Karpas-422 (cell line): ENCODE data around the gene GMCL2. TPM values are rescaled to one million over a fixed set of nuclear protein-coding genes. Genes with fewer than 3 reads are reported as not detected.

ENCODE experiments used
- DNase-seq: peaks from one replicate; pipeline ENCODE4 v3.0.0-alpha.2; 2015
- H2AFZ ChIP-seq: fragments of 200-600 bp; sonication (generic); 2 replicates; pipeline ENCODE4 v1.6.1; 2014; ENCODE audit warnings: antibody characterized with exemption, low read length, mixed read lengths
- H3K27ac ChIP-seq: fragments of 200-600 bp; sonication (generic); 2 replicates; pipeline ENCODE4 v1.5.1; 2014; ENCODE audit warnings: mild to moderate bottlenecking, low read length, moderate library complexity
- H3K27me3 ChIP-seq: fragments of 200-600 bp; sonication (generic); 2 replicates; pipeline ENCODE4 v1.6.1; 2014; ENCODE audit warnings: low read length, mixed read lengths
- H3K36me3 ChIP-seq: fragments of 200-600 bp; sonication (generic); 2 replicates; pipeline ENCODE4 v1.6.1; 2014; ENCODE audit warnings: low read length, mixed read lengths; ENCODE audit not compliant: insufficient read depth
- H3K4me1 ChIP-seq: fragments of 200-600 bp; sonication (generic); 2 replicates; pipeline ENCODE4 v1.6.1; 2014; ENCODE audit warnings: mild to moderate bottlenecking, low read length, mixed read lengths
- H3K4me2 ChIP-seq: fragments of 200-600 bp; sonication (generic); 2 replicates; pipeline ENCODE4 v1.6.1; 2014; ENCODE audit warnings: low read length, low read depth, mild to moderate bottlenecking; ENCODE audit not compliant: poor library complexity, severe bottlenecking
- H3K4me3 ChIP-seq: fragments of 200-600 bp; sonication (generic); 2 replicates; pipeline ENCODE4 v1.5.1; 2014; ENCODE audit warnings: mild to moderate bottlenecking, antibody characterized with exemption, low read length, mixed read lengths
- H3K79me2 ChIP-seq: fragments of 200-600 bp; sonication (generic); 2 replicates; pipeline ENCODE4 v1.6.1; 2014; ENCODE audit warnings: mild to moderate bottlenecking, low read length, mixed read lengths
- H3K9ac ChIP-seq: fragments of 200-600 bp; sonication (generic); 2 replicates; pipeline ENCODE4 v1.6.0; 2014; ENCODE audit warnings: low read length
- H3K9me2 ChIP-seq: fragments of 200-600 bp; sonication (generic), shearing (Covaris generic); replicated peaks from 2 replicates; pipeline ENCODE4 v1.6.0; 2014; ENCODE audit warnings: mild to moderate bottlenecking, low read length, moderate library complexity; ENCODE audit not compliant: insufficient read depth
- H3K9me3 ChIP-seq: fragments of 300-700, 200-600 bp; sonication (generic); 2 replicates; pipeline ENCODE4 v1.6.1; 2014; ENCODE audit warnings: low read length, mixed read lengths
- H4K20me1 ChIP-seq: fragments of 200-600 bp; sonication (generic); 2 replicates; pipeline ENCODE4 v1.6.1; 2014; ENCODE audit warnings: mild to moderate bottlenecking, antibody characterized with exemption, low read length, low read depth; ENCODE audit not compliant: insufficient read depth
- total RNA-seq: library from RNA; depleted of rRNA; stranded (reverse); fragments of >200 nt; shearing (Covaris generic); gene quantifications from 2 replicates; pipeline ENCODE4 v1.2.3, GENCODE V29; 2014; ENCODE audit warnings: low replicate concordance

The GMCL2 gene
- total RNA-seq, 1 experiment from 2014 or later: not detected

DNA sequence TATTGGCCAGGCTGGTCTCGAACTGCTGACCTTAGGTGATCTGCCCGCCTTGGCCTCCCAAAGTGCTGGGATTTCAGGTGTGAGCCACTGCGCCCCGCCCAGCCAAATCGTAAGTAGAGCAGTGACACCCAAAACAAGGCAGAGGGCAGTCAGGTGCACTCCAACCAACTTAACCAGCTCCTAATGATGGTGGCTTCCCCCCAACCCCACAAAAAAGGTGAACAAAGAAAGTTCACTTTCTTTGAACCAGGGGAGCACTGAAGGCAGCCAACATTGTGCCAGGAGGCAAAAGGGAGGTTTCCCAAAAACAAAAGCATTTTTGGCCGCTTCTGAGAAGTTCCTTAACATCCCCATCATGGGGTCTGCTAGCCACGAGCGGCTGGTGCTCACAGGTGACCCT lies 9.6 kb downstream of the GMCL2 start:
- no peak for DNase-seq
- Histone ChIP-seq H3K9ac (no peak overlapping the region), H3K27ac (no peak overlapping the region), H3K9me2 (no peaks in the 10 kb centered on the region), H3K4me1 (no peaks in the 10 kb centered on the region), H2AFZ (no peak overlapping the region), H3K9me3 (no peaks in the 10 kb centered on the region), H3K4me3 (no peak overlapping the region), H3K79me2 (no peaks in the 10 kb centered on the region), H4K20me1 (no peaks in the 10 kb centered on the region), H3K27me3 (peaks cover 2% of the 10 kb centered on the region; the same call in 1 of the 2 replicates), H3K36me3 (no peaks in the 10 kb centered on the region), H3K4me2 (no peak overlapping the region)

DNA sequence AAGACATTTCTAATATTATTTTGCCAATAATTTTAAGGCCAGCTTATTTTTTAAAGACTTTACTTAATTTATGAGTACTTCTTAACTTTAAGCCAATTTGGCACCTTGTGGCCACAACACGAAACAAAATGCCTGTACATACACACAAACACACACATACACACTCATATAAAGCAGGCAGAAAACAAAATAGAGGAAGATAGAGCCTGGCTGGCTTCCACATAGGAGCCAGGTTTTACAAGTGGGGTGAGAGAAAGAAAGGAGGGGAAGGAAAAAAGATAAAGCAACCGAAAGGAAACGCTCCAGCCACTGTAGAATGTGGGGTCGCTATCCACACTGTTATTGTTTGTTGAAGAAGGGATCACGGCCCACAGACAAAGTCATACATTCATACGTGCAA lies 10.4 kb downstream of the GMCL2 start:
- H3K27ac ChIP-seq: no peak overlapping the region
- no peaks in the 10 kb centered on the region for H3K36me3 ChIP-seq
- no peak overlapping the region for H2AFZ ChIP-seq
- no peak overlapping the region for H3K9ac ChIP-seq
- no peaks in the 10 kb centered on the region for H3K79me2 ChIP-seq
- peaks cover 2% of the 10 kb centered on the region; the same call in 1 of the 2 replicates for H3K27me3 ChIP-seq
- no peaks in the 10 kb centered on the region for H3K9me3 ChIP-seq
- no peak overlapping the region for H3K4me2 ChIP-seq
- H3K4me1 ChIP-seq: no peaks in the 10 kb centered on the region
- H3K4me3 ChIP-seq: no peak overlapping the region
- H4K20me1 ChIP-seq: no peaks in the 10 kb centered on the region
- no peaks in the 10 kb centered on the region for H3K9me2 ChIP-seq
- DNase-seq: no peak

DNA sequence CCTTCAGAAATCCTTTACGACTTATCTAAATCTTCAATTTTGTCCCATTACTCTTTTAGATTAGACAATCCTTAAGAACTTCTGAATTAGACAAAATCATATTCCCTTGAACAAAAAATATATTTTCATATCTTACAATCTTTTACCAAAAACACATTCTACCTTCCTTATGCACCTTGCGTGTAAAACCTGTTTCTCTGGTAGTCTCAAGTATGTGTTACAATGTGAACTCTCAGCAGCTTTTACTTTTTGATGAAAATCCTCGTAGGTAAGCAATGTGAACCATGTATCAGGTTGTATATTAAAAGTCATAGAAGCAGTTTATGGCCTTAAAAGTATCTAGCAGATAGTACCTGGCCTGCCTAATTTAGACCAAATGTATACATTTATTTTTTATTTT lies 12.7 kb downstream of the GMCL2 start:
- H2AFZ ChIP-seq: no peak overlapping the region
- no peaks in the 10 kb centered on the region for H4K20me1 ChIP-seq
- no peak for DNase-seq
- H3K4me3 ChIP-seq: no peak overlapping the region
- H3K79me2 ChIP-seq: no peaks in the 10 kb centered on the region
- no peak overlapping the region for H3K4me2 ChIP-seq
- H3K9ac ChIP-seq: no peak overlapping the region
- no peaks in the 10 kb centered on the region for H3K9me3 ChIP-seq
- H3K27me3 ChIP-seq: no peaks in the 10 kb centered on the region
- H3K9me2 ChIP-seq: no peaks in the 10 kb centered on the region
- H3K27ac ChIP-seq: no peak overlapping the region
- H3K36me3 ChIP-seq: no peaks in the 10 kb centered on the region
- no peaks in the 10 kb centered on the region for H3K4me1 ChIP-seq

DNA sequence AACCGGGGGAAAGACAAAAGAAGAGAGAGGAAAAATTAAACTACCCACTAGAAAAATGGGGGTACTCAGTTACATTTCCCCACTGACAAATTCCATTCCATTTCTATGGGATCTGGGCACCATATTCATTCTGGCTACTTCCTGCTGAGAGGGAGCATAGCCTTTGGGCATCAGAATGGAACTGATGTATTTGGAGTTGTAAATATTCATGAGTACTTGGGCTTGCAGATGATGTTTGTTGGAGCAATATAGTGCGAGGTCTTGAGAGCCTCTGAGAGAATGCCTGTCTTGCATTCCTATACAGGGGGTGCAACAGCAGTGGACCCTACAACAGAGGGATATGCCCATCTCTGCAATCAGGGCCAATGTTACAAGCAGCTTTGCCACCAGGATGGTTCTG lies 16.7 kb downstream of the GMCL2 start:
- H3K9me3 ChIP-seq: no peaks in the 10 kb centered on the region
- no peak overlapping the region for H2AFZ ChIP-seq
- no peaks in the 10 kb centered on the region for H4K20me1 ChIP-seq
- no peak overlapping the region for H3K27ac ChIP-seq
- H3K9ac ChIP-seq: no peak overlapping the region
- no peaks in the 10 kb centered on the region for H3K27me3 ChIP-seq
- H3K4me1 ChIP-seq: peaks cover 6% of the 10 kb centered on the region
- DNase-seq: no peak
- no peak overlapping the region for H3K4me2 ChIP-seq
- H3K36me3 ChIP-seq: no peaks in the 10 kb centered on the region
- no peak overlapping the region for H3K4me3 ChIP-seq
- no peaks in the 10 kb centered on the region for H3K79me2 ChIP-seq
- no peaks in the 10 kb centered on the region for H3K9me2 ChIP-seq

DNA sequence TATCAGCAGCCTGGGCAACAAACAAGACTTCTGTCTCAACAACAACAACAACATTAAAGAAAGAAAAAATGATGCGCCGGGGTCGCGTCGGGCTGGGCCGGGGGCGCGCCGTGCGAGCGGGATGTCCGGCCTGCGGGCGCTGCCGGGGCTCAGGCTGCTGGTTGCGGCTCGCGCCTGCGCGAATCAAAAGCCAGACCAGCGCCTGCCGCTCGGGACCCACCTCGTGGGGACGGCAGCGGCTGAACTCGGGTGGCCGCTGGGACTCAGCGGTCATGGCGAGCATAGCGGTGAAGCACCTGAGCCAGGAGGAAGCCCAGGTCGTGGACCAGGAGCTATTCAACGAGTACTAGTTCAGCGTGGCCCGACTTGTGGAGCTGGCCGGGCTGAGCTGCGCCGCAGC lies 21.6 kb downstream of the GMCL2 start:
- H3K27me3 ChIP-seq: no peaks in the 10 kb centered on the region
- no peaks in the 10 kb centered on the region for H3K36me3 ChIP-seq
- H3K4me3 ChIP-seq: no peak overlapping the region
- no peaks in the 10 kb centered on the region for H3K9me2 ChIP-seq
- DNase-seq: no peak
- no peaks in the 10 kb centered on the region for H4K20me1 ChIP-seq
- H3K27ac ChIP-seq: no peak overlapping the region
- peaks cover 16% of the 10 kb centered on the region for H3K4me1 ChIP-seq
- H3K79me2 ChIP-seq: no peaks in the 10 kb centered on the region
- H2AFZ ChIP-seq: no peak overlapping the region
- no peak overlapping the region for H3K9ac ChIP-seq
- no peaks in the 10 kb centered on the region for H3K9me3 ChIP-seq
- no peak overlapping the region for H3K4me2 ChIP-seq

GRCh38 chr5:178163772-178164735 lies 23.1 kb downstream of the GMCL2 start:
- no peaks in the 10 kb centered on the region for H3K36me3 ChIP-seq
- H4K20me1 ChIP-seq: no peaks in the 10 kb centered on the region
- no peaks in the 10 kb centered on the region for H3K9me2 ChIP-seq
- H3K4me1 ChIP-seq: peaks cover 16% of the 10 kb centered on the region
- H2AFZ ChIP-seq: no peak overlapping the region; the same call in 1 of the 2 replicates
- no peak overlapping the region for H3K27ac ChIP-seq
- H3K79me2 ChIP-seq: no peaks in the 10 kb centered on the region
- no peak overlapping the region for H3K9ac ChIP-seq
- H3K9me3 ChIP-seq: no peaks in the 10 kb centered on the region
- peak; percentile 95 for DNase-seq
- no peaks in the 10 kb centered on the region for H3K27me3 ChIP-seq
- no peak overlapping the region; the same call in 1 of the 2 replicates for H3K4me3 ChIP-seq
- peak overlapping the region; percentile 38 for H3K4me2 ChIP-seq

GRCh38 chr5:178162481-178162880 lies 24.7 kb downstream of the GMCL2 start:
- no peak for DNase-seq
- Histone ChIP-seq H3K36me3 (no peaks in the 10 kb centered on the region), H3K9ac (no peak overlapping the region), H2AFZ (no peak overlapping the region), H3K4me1 (peaks cover 10% of the 10 kb centered on the region), H3K79me2 (no peaks in the 10 kb centered on the region), H4K20me1 (no peaks in the 10 kb centered on the region), H3K27me3 (no peaks in the 10 kb centered on the region), H3K27ac (no peak overlapping the region), H3K4me2 (no peak overlapping the region), H3K9me2 (no peaks in the 10 kb centered on the region), H3K9me3 (no peaks in the 10 kb centered on the region), H3K4me3 (no peak overlapping the region)

GRCh38 chr5:178160176-178160575 lies 27.0 kb downstream of the GMCL2 start:
- Histone ChIP-seq H3K4me2 (no peak overlapping the region), H3K79me2 (no peaks in the 10 kb centered on the region), H2AFZ (no peak overlapping the region), H3K9ac (no peak overlapping the region), H3K4me3 (no peak overlapping the region), H3K27ac (no peak overlapping the region), H3K9me2 (no peaks in the 10 kb centered on the region), H4K20me1 (no peaks in the 10 kb centered on the region), H3K36me3 (no peaks in the 10 kb centered on the region), H3K4me1 (peaks cover 16% of the 10 kb centered on the region), H3K9me3 (no peaks in the 10 kb centered on the region), H3K27me3 (no peaks in the 10 kb centered on the region)
- no peak for DNase-seq
